ENCODE results near the gene PRRG4. TPM values are rescaled to one million over a fixed set of nuclear protein-coding genes. Genes with fewer than 3 reads are reported as not detected.

PRRG4 gene
- total RNA-seq, 1 experiment from 2014 or later, result 1.2 TPM

- H3K9me3 ChIP-seq (ENCODE audit: control insufficient read depth, low read depth, low read length), result no peaks in the 10 kb centered on the region
- no peak overlapping the region for H3T11ph ChIP-seq (ENCODE audit: low read length)
- H3K4me2 ChIP-seq (ENCODE audit: insufficient read depth, insufficient read length, low read length), result no peak overlapping the region
- H3K14ac ChIP-seq (ENCODE audit: insufficient read depth, low read length), result no peak overlapping the region
- no peak overlapping the region for H2BK15ac ChIP-seq (ENCODE audit: low read depth, low read length)
- peaks cover 27% of the 10 kb centered on the region for H3K27me3 Mint-ChIP-seq (ENCODE audit: low read depth)
- H3K36me3 Mint-ChIP-seq (ENCODE audit: insufficient read depth in 1 of 3, low read depth in 3 of 3), result no peaks in the 10 kb centered on the region; a peak in 1 of 7 replicates
- H3K23me2 ChIP-seq (ENCODE audit: insufficient read length, low read depth, low read length, poor library complexity, severe bottlenecking), result peaks cover 10% of the 10 kb centered on the region
- no peaks in the 10 kb centered on the region for H3K4me1 ChIP-seq (ENCODE audit: insufficient read depth, low read length)
- H2BK20ac ChIP-seq (ENCODE audit: low read depth, low read length, poor library complexity, severe bottlenecking), result no peak overlapping the region
- H3K18ac ChIP-seq (ENCODE audit: insufficient read length, low read depth, low read length), result no peak overlapping the region
- H3K4me3 Mint-ChIP-seq, result no peak overlapping the region
- H3K23ac ChIP-seq (ENCODE audit: insufficient read length, low read depth, low read length), result no peak overlapping the region
- no peak overlapping the region for H2AK5ac ChIP-seq (ENCODE audit: insufficient read length, low read length)
- TF ChIP-seq CTCF (conservative IDR thresholded peaks at IDR 0.05), result no peak
- H2BK120ac ChIP-seq (ENCODE audit: low read depth, low read length, poor library complexity, severe bottlenecking), result no peak overlapping the region
- H3K9ac ChIP-seq (ENCODE audit: extremely low read depth, insufficient read length, low read length), result no peak overlapping the region
- H3K9me3 Mint-ChIP-seq, result no peaks in the 10 kb centered on the region
- peaks cover 17 to 18% of the 10 kb centered on the region in 2 experiments for H3K4me1 Mint-ChIP-seq
- H3K4ac ChIP-seq (ENCODE audit: low read depth, low read length), result no peak overlapping the region
- no peak overlapping the region for H4K91ac ChIP-seq (ENCODE audit: insufficient read length, low read depth, low read length)
- H4K5ac ChIP-seq (ENCODE audit: insufficient read length, low read depth, low read length), result no peak overlapping the region
- no peak overlapping the region for H2AFZ ChIP-seq (ENCODE audit: low read length)
- H3K27ac Mint-ChIP-seq, result no peak overlapping the region
- WGBS (ENCODE audit: extremely low coverage, insufficient read length, low lambda C conversion rate), result no CpG with 5 or more reads among the region's 1 CpG
- no peak overlapping the region for H2BK12ac ChIP-seq (ENCODE audit: insufficient read length, low read depth, low read length)
- no peaks in the 10 kb centered on the region for H4K20me1 ChIP-seq (ENCODE audit: control insufficient read depth, insufficient read depth, insufficient read length)
- no peak for DNase-seq
- no peak overlapping the region for H3K27ac ChIP-seq (ENCODE audit: insufficient read length, low read depth, low read length)
- H3K27me3 ChIP-seq (ENCODE audit: insufficient read depth, low read length), result no peaks in the 10 kb centered on the region
- H2BK5ac ChIP-seq (ENCODE audit: insufficient read length, low read length), result no peak overlapping the region
- H4K8ac ChIP-seq (replicated peaks; ENCODE audit: insufficient read length, low read depth, low read length), result no peak overlapping the region
- H3K79me1 ChIP-seq (ENCODE audit: insufficient read depth, low read depth, low read length, poor library complexity, severe bottlenecking), result no peaks in the 10 kb centered on the region
- no peaks in the 10 kb centered on the region for H3K79me2 ChIP-seq (ENCODE audit: insufficient read depth, low read length)
- no peak overlapping the region for H3K56ac ChIP-seq (ENCODE audit: insufficient read length, low read depth, low read length)
Observed at GRCh38 chr11:32833921-32834320, 4.2 kb downstream of the PRRG4 start.

Measured in H9 (cell line).